Measurements from ENCODE around the gene MMD.
A peak's percentile ranks its signal among the peaks of the same experiment; 100 is the strongest.

Gene MMD

GRCh38 chr17:55452139-55452790, 30.6 kb upstream of the MMD start:
- H3K27ac ChIP-seq = no peak overlapping the region
- intact Hi-C loops (cut with DNase I; ENCODE audit: low total_unique reads) = no loop called here
- no peaks in the 10 kb centered on the region for H3K4me1 ChIP-seq
- DNase-seq = peak in 1 of 2 donors; percentile 53
- no peaks in the 10 kb centered on the region for H3K36me3 ChIP-seq
- H3K27me3 ChIP-seq = peaks cover 0 to 2% of the 10 kb centered on the region in 2 donors
- H3K4me3 ChIP-seq = no peak overlapping the region
- no peak for TF ChIP-seq CTCF (IDR thresholded peaks at IDR 0.05)
- H3K9me3 ChIP-seq = no peaks in the 10 kb centered on the region

- H3K36me3 ChIP-seq = no peaks in the 10 kb centered on the region
- no peak overlapping the region for H3K27ac ChIP-seq
- intact Hi-C loops (cut with DNase I; ENCODE audit: low total_unique reads) = no loop called here
- no peak for DNase-seq
- no peaks in the 10 kb centered on the region for H3K4me1 ChIP-seq
- no peak for TF ChIP-seq CTCF (IDR thresholded peaks at IDR 0.05)
- no peak overlapping the region for H3K4me3 ChIP-seq
- no peaks in the 10 kb centered on the region for H3K9me3 ChIP-seq
- peaks cover 0 to 2% of the 10 kb centered on the region in 2 donors for H3K27me3 ChIP-seq
Measured at GRCh38 chr17:55451758-55452138, 30.1 kb upstream of the MMD start.

GRCh38 chr17:55451203-55451641, 29.6 kb upstream of the MMD start:
- H3K9me3 ChIP-seq = no peaks in the 10 kb centered on the region
- H3K36me3 ChIP-seq = no peaks in the 10 kb centered on the region
- intact Hi-C loops (cut with DNase I; ENCODE audit: low total_unique reads) = no loop called here
- H3K4me3 ChIP-seq = no peak overlapping the region
- H3K4me1 ChIP-seq = no peaks in the 10 kb centered on the region
- TF ChIP-seq CTCF (IDR thresholded peaks at IDR 0.05) = no peak
- no peak overlapping the region for H3K27ac ChIP-seq
- DNase-seq = no peak
- H3K27me3 ChIP-seq = peaks cover 0 to 2% of the 10 kb centered on the region in 2 donors

- Histone ChIP-seq H3K4me3 (no peak overlapping the region), H3K27me3 (peaks cover 0 to 2% of the 10 kb centered on the region in 2 donors), H3K9me3 (no peaks in the 10 kb centered on the region), H3K27ac (no peak overlapping the region), H3K36me3 (no peaks in the 10 kb centered on the region), H3K4me1 (no peaks in the 10 kb centered on the region)
- no peak for DNase-seq
- no peak for TF ChIP-seq CTCF (IDR thresholded peaks at IDR 0.05)
- intact Hi-C loops (cut with DNase I; ENCODE audit: low total_unique reads) = no loop called here
Measured at GRCh38 chr17:55450232-55450825, 28.7 kb upstream of the MMD start.

- Histone ChIP-seq H3K27me3 (peaks cover 0 to 2% of the 10 kb centered on the region in 2 donors), H3K9me3 (no peaks in the 10 kb centered on the region), H3K4me1 (no peaks in the 10 kb centered on the region), H3K4me3 (no peak overlapping the region), H3K27ac (no peak overlapping the region), H3K36me3 (no peaks in the 10 kb centered on the region)
- TF ChIP-seq CTCF (IDR thresholded peaks at IDR 0.05) = no peak
- no peak for DNase-seq
- intact Hi-C loops (cut with DNase I; ENCODE audit: low total_unique reads) = no loop called here
Measured at GRCh38 chr17:55448681-55449080, 27.0 kb upstream of the MMD start.

All from tibial artery (tissue), 4 donors.